B cell (primary cell): Measurements from ENCODE around the gene PIAS3. TPM values are rescaled to one million over a fixed set of nuclear protein-coding genes. Genes with fewer than 3 reads are reported as not detected.
A peak's percentile ranks its signal among the peaks of the same experiment; 100 is the strongest.

ENCODE experiments used
- ATAC-seq: fragments of 200-7000 bp; cut with Tn5 transposase; one replicate; pipeline ENCODE4 v1.10.0; 2021; ENCODE audit warnings: low read depth, mild to moderate bottlenecking, moderate number of reproducible peaks, moderate library complexity
- CTCF ChIA-PET: fragments of 350-600 bp; sonication (Branson Sonifier 250); formaldehyde crosslinking; loops from one replicate; lab custom pipeline; 2021; ENCODE audit warnings: antibody characterized with exemption, inconsistent platforms; lab: Charles Lee
- POLR2A ChIA-PET: fragments of 350-600 bp; sonication (Branson Sonifier 250); formaldehyde crosslinking; loops from one replicate; lab custom pipeline; 2021; ENCODE audit warnings: antibody characterized with exemption; lab: Charles Lee
- DNase-seq: peaks from one replicate; pipeline ENCODE4 v3.0.0; 2013
- H2AFZ ChIP-seq: 2 replicates; pipeline ENCODE4 v1.6.1; 2012; ENCODE audit warnings: mild to moderate bottlenecking, low read depth, low read length; ENCODE audit not compliant: insufficient read depth, poor library complexity, severe bottlenecking
- H3K27ac ChIP-seq, 2 donors: 1 replicate in 1 of 2; 2 replicates in 1 of 2; pipeline ENCODE4 v1.5.1; 2012 to 2013; ENCODE audit warnings: low read length in 2 of 2, mild to moderate bottlenecking in 2 of 2, moderate library complexity in 1 of 2
- H3K27me3 ChIP-seq, 4 experiments: fragments of 200-600 bp in 1 of 4; sonication (generic) in 1 of 4; replicated peaks in 1 of 4; 1 replicate in 2 of 4; 2 replicates in 2 of 4; pipeline versions ENCODE4 v1.6.1 to v1.7.0; 2013 to 2016; ENCODE audit warnings: low read length in 3 of 4, mild to moderate bottlenecking in 2 of 4, mixed read lengths in 1 of 4, moderate library complexity in 1 of 4; ENCODE audit not compliant: insufficient read depth in 4 of 4, control insufficient read depth in 3 of 4; ENCODE audit errors: control extremely low read depth in 1 of 4
- H3K36me3 ChIP-seq, 2 experiments: replicated peaks in 1 of 2; 1 replicate in 1 of 2; 2 replicates in 1 of 2; pipeline versions ENCODE4 v1.6.1 to v1.7.1; 2013; ENCODE audit warnings: low read length in 1 of 2; ENCODE audit not compliant: insufficient read depth in 2 of 2, control insufficient read depth in 1 of 2; ENCODE audit errors: control extremely low read depth in 1 of 2, extremely low read depth in 1 of 2
- H3K4me1 ChIP-seq, 2 donors: fragments of 200-600 bp in 1 of 2; sonication (generic) in 1 of 2; 1 replicate in 1 of 2; 2 replicates in 1 of 2; pipeline versions ENCODE4 v1.5.1 to v1.6.1; 2013 to 2017; ENCODE audit warnings: low read length in 2 of 2; ENCODE audit not compliant: control insufficient read depth in 2 of 2, insufficient read depth in 2 of 2
- H3K4me2 ChIP-seq: replicated peaks from 2 replicates; pipeline ENCODE3; 2012; ENCODE audit warnings: mild to moderate bottlenecking, low read depth, low read length; ENCODE audit not compliant: poor library complexity, severe bottlenecking
- H3K4me3 ChIP-seq, 5 experiments: fragments of 200-600 bp in 1 of 5; sonication (generic) in 1 of 5; 1 replicate in 3 of 5; 2 replicates in 2 of 5; pipeline versions ENCODE4 v1.5.1 to v1.7.0; 2011 to 2016; ENCODE audit warnings: low read length in 4 of 5, mild to moderate bottlenecking in 4 of 5, low read depth in 2 of 5, control low read depth in 1 of 5, moderate library complexity in 1 of 5; ENCODE audit not compliant: insufficient read depth in 1 of 5; ENCODE audit errors: control extremely low read depth in 1 of 5, extremely low read depth in 1 of 5
- H3K79me2 ChIP-seq: fragments of 200-600 bp; sonication (generic); one replicate; pipeline ENCODE4 v1.6.0; 2016; ENCODE audit warnings: low read length; ENCODE audit not compliant: control insufficient read depth, insufficient read depth
- H3K9ac ChIP-seq: fragments of 200-600 bp; sonication (generic); 2 replicates; pipeline ENCODE4 v1.6.1; 2017; ENCODE audit warnings: mild to moderate bottlenecking, low read length, moderate library complexity
- H3K9me3 ChIP-seq, 3 donors: one replicate each; pipeline versions ENCODE4 v1.6.1 to v1.7.1; 2013; ENCODE audit warnings: low read length in 2 of 3; ENCODE audit not compliant: control insufficient read depth in 2 of 3, insufficient read depth in 1 of 3; ENCODE audit errors: control extremely low read depth in 1 of 3
- H4K20me1 ChIP-seq: 2 replicates; pipeline ENCODE4 v1.6.0; 2012; ENCODE audit warnings: mild to moderate bottlenecking, low read length; ENCODE audit not compliant: insufficient read depth, control insufficient read depth, poor library complexity, severe bottlenecking
- H3K27ac Mint-ChIP-seq: one replicate; pipeline ENCODE4 v1.8.0; 2021; ENCODE audit warnings: mixed read lengths
- H3K27me3 Mint-ChIP-seq: one replicate; pipeline ENCODE4 v1.8.0; 2021; ENCODE audit warnings: mixed read lengths
- H3K4me1 Mint-ChIP-seq: one replicate; pipeline ENCODE4 v1.8.0; 2021; ENCODE audit warnings: mixed read lengths
- H3K4me3 Mint-ChIP-seq: one replicate; pipeline ENCODE4 v1.8.0; 2021; ENCODE audit warnings: mixed read lengths
- H3K9me3 Mint-ChIP-seq: one replicate; pipeline ENCODE4 v1.8.0; 2022; ENCODE audit warnings: mixed read lengths; ENCODE audit not compliant: insufficient read depth
- CTCF ChIP-seq: fragments of 200-600 bp; IDR thresholded peaks from one replicate; pipeline ENCODE4 v1.8.0; 2022; ENCODE audit warnings: antibody characterized with exemption, mild to moderate bottlenecking
- EZH2 ChIP-seq: IDR thresholded peaks from 2 replicates; pipeline ENCODE4 v1.6.1; 2012; ENCODE audit warnings: borderline replicate concordance, low read depth, mild to moderate bottlenecking, moderate library complexity, low read length; ENCODE audit not compliant: insufficient read depth, poor library complexity, severe bottlenecking
- intact Hi-C: fragments of 100-400 bp; cut with micrococcal nuclease; formaldehyde crosslinking; loops from one replicate; pipeline ENCODE4 v1.10.0; 2022
- polyA plus RNA-seq: library from polyadenylated mRNA; depleted of rRNA; stranded (reverse); fragments of >200 nt; gene quantifications from 2 replicates; pipeline ENCODE4 v1.2.3, GENCODE V29; 2012
- total RNA-seq, 2 donors: library from RNA; stranded (reverse); fragments of 120-200 nt in 1 of 2; gene quantifications; 1 replicate in 1 of 2; 2 replicates in 1 of 2; pipeline versions ENCODE4 v1.2.3 to v1.2.4, GENCODE V29; 2013 to 2022

PIAS3 gene
- total and polyA plus RNA-seq, 2 donors (not counting 1 experiment from before 2014, with no cell fraction given): 23.2 to 45.0 TPM

DNA sequence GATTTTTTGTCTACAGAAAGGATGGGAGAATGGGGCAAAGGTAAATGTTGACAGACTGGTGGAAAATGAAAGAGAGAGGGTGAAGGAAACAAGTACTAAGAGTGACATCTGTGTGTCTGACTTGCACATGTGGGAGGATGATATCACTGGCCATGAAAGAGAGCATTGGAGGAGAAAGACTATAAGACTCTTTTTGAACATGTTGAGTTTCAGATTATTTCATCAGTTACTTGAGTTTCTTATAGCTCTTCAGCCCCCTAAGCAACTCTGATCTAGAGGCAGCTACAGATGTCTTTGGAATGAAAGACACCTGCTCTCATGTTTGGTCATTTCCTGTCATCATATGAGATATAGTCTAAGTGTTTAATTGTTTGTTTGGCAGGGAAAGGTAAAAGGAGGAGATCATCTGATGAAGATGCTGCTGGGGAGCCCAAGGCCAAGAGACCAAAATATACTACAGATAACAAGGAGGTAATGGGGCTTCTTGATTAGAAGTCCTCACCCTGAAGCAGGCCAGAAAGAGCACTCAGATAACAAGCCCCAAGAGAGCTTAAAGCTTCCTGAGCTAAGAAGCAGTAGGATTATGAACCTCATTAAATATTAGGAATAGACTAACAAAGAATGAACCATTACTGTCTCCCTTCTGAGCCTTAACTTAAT lies 30.4 kb downstream of the PIAS3 start:
- Histone ChIP-seq H3K4me1 (peaks cover 12 to 13% of the 10 kb centered on the region in 2 donors), H3K36me3 (peaks cover 13 to 69% of the 10 kb centered on the region in 2 experiments), H3K79me2 (peaks cover 25% of the 10 kb centered on the region), H3K4me3 (no peak overlapping the region), H4K20me1 (peaks cover 4% of the 10 kb centered on the region), H3K4me2 (no peak overlapping the region), H3K27ac (no peak overlapping the region), H3K9ac (no peak overlapping the region), H3K27me3 (no peaks in the 10 kb centered on the region), H2AFZ (no peak overlapping the region), H3K9me3 (no peaks in the 10 kb centered on the region)
- Mint-ChIP-seq H3K4me3 (no peak overlapping the region), H3K4me1 (peaks cover 27% of the 10 kb centered on the region), H3K27ac (peak overlapping the region; percentile 16), H3K9me3 (no peaks in the 10 kb centered on the region), H3K27me3 (no peaks in the 10 kb centered on the region)
- CTCF ChIA-PET: interaction anchor here (1.5 to 2.4 kb wide), 2 partner anchors 17 to 80 kb away, joined by 4 to 7 read pairs; partner anchors contain the start of gene NUDT17
- intact Hi-C loops: no loop called here
- POLR2A ChIA-PET: interaction anchor here (1.6 kb wide), 1 partner anchor 17 kb away, joined by 14 read pairs; the partner anchor contains the start of gene NUDT17
- no peak for DNase-seq
- no peak for ATAC-seq
- no peak for TF ChIP-seq EZH2
- no peak for TF ChIP-seq CTCF

- Histone ChIP-seq H3K9ac (no peak overlapping the region), H3K27ac (no peak overlapping the region), H3K79me2 (peaks cover 27% of the 10 kb centered on the region), H4K20me1 (peaks cover 4% of the 10 kb centered on the region), H3K4me1 (peaks cover 12 to 13% of the 10 kb centered on the region in 2 donors), H3K36me3 (peaks cover 11 to 63% of the 10 kb centered on the region in 2 experiments), H3K4me2 (no peak overlapping the region), H2AFZ (no peak overlapping the region), H3K27me3 (no peaks in the 10 kb centered on the region), H3K9me3 (no peaks in the 10 kb centered on the region), H3K4me3 (no peak overlapping the region)
- intact Hi-C loops: no loop called here
- CTCF ChIA-PET: interaction anchor here (1.5 to 2.4 kb wide), 2 partner anchors 17 to 80 kb away, joined by 4 to 7 read pairs; partner anchors contain the start of gene NUDT17
- Mint-ChIP-seq H3K4me1 (peaks cover 27% of the 10 kb centered on the region), H3K4me3 (no peak overlapping the region), H3K27me3 (no peaks in the 10 kb centered on the region), H3K9me3 (no peaks in the 10 kb centered on the region), H3K27ac (no peak overlapping the region)
- POLR2A ChIA-PET: interaction anchor here (0.7 to 1.6 kb wide), 2 partner anchors 17 to 31 kb away, joined by 3 to 14 read pairs; partner anchors contain the start of genes NUDT17 and PIAS3
- no peak for TF ChIP-seq CTCF
- TF ChIP-seq EZH2: no peak
- no peak for ATAC-seq
- no peak for DNase-seq
Measured at GRCh38 chr1:145827966-145828365, 30.9 kb downstream of the PIAS3 start.
